Heart left ventricle (tissue), 16 donors: Measurements from ENCODE around the gene RFTN2. TPM values are rescaled to one million over a fixed set of nuclear protein-coding genes. Genes with fewer than 3 reads are reported as not detected.
A peak's percentile ranks its signal among the peaks of the same experiment; 100 is the strongest.

Experiments
- ATAC-seq, 4 donors: fragments of 200-7000 bp; cut with Tn5 transposase; one replicate each; pipeline ENCODE4 v1.9.1; 2020 to 2022; ENCODE audit warnings: moderate library complexity in 4 of 4, mild to moderate bottlenecking in 3 of 4, moderate number of reproducible peaks in 1 of 4
- DNase-seq, 5 donors: peaks; one replicate each; pipeline ENCODE4 v3.0.0-alpha.2; 2020
- H3K27ac ChIP-seq, 12 donors: fragments of 200-600 bp; sonication (generic) in 4 of 12; one replicate each; pipeline versions ENCODE4 v1.5.0 to v1.8.0; 2016 to 2022; ENCODE audit warnings: mild to moderate bottlenecking in 2 of 12
- H3K27me3 ChIP-seq, 9 donors: fragments of 200-600 bp; sonication (generic) in 2 of 9; one replicate each; pipeline versions ENCODE4 v1.5.1 to v1.8.0; 2016 to 2022; ENCODE audit warnings: mild to moderate bottlenecking in 3 of 9
- H3K36me3 ChIP-seq, 9 donors: fragments of 200-600 bp; sonication (generic) in 2 of 9; one replicate each; pipeline versions ENCODE4 v1.5.0 to v1.8.0; 2018 to 2022; ENCODE audit warnings: mild to moderate bottlenecking in 2 of 9
- H3K4me1 ChIP-seq, 12 donors: fragments of 200-600 bp; sonication (generic) in 4 of 12; one replicate each; pipeline versions ENCODE4 v1.5.0 to v1.8.0; 2016 to 2022; ENCODE audit warnings: mild to moderate bottlenecking in 3 of 12
- H3K4me3 ChIP-seq, 12 donors: fragments of 200-600 bp; sonication (generic) in 4 of 12; one replicate each; pipeline versions ENCODE4 v1.5.0 to v1.8.0; 2017 to 2022; ENCODE audit warnings: mild to moderate bottlenecking in 9 of 12, moderate library complexity in 4 of 12
- H3K9me3 ChIP-seq, 12 donors: fragments of 200-600 bp; sonication (generic) in 4 of 12; one replicate each; pipeline versions ENCODE4 v1.5.0 to v1.8.0; 2016 to 2022; ENCODE audit warnings: mild to moderate bottlenecking in 1 of 12
- POLR2A ChIP-seq, 2 donors: fragments of 450-650 bp; IDR thresholded peaks; one replicate each; pipeline ENCODE4 v1.6.1; 2017; ENCODE audit warnings: antibody characterized with exemption in 2 of 2, mild to moderate bottlenecking in 2 of 2, moderate library complexity in 2 of 2
- WGBS, 4 donors: extraction: QIAGEN DNeasy Blood & Tissue Kit in 2 of 4; methylation state at CpG; one replicate each; pipeline versions ENCODE4 v1.1.5 to v1.1.7; 2013 to 2018; 5-methylcytosine and 5-hydroxymethylcytosine counted together
- intact Hi-C, 10 donors: fragments of 100-400 bp; cut with DNase I; formaldehyde crosslinking; loops; one replicate each; pipeline versions ENCODE4 v1.11.1 to v1.14.2; 2022
- polyA plus RNA-seq, 2 donors: library from polyadenylated mRNA; stranded (reverse); fragments of 200-250 nt; gene quantifications; one replicate each; pipeline ENCODE4 v1.2.3, GENCODE V29; 2013
- total RNA-seq, 9 donors: library from RNA; depleted of rRNA in 2 of 9; stranded (reverse); fragments of >200 nt in 2 of 9; fragmentation: NEBNext Ultra II Directional in 3 of 9; extraction: Animal tissue kit (Norgen Biotek cat#: 25700) in 3 of 9; gene quantifications; one replicate each; pipeline versions ENCODE4 v1.1.0 to v1.2.4, GENCODE V29; 2016 to 2023
- TF ChIP-seq, protein P1 (sequence below), 12 donors: fragments of 200-600 bp; sonication (generic) in 4 of 12; IDR thresholded peaks; one replicate each; pipeline versions ENCODE4 v1.5.0 to v1.8.0; 2018 to 2022; ENCODE audit warnings: antibody characterized with exemption in 12 of 12, mild to moderate bottlenecking in 5 of 12
- donor health status: ischemic (EF 13 %, LVEDD 7.1; RV severe dilation, severe dysfunction).
- donor health status: healthy with polysubstance abuse.
- donor health status: DM: no; HTN: yes; CAD: no.
- donor health status: DM: no; HTN: no; CAD: no.
- donor health status: ischemic (EF 25% LVEDD 6.9; RV normal size, moderate dysfunction).
- donor health status: ischemic (EF 25% LVEDD 5.7; RV mildly dilated, moderate dysfunction).
- donor health status: healthy.
- donor health status: DM: yes; HTN: yes; CAD: no.
- donor health status: ischemic (EF 35%, LVEDD 5.7; RV mildly dilated, moderate dysfunction).
- donor health status: nonischemic (EF 11% LVEDD 7.7; RV severe dilation, severe dysfunction).
- donor health status: DM: yes; HTN: yes; CAD: no.
- donor health status: PGD.
- donor health status: ischemic (EF 29% LVEDD 5.4; RV normal size, mild dysfunction).
- donor health status: nonischemic (EF 23%, LVEDD 6.1; RV moderate dilation, normal function).

The RFTN2 gene
- total and polyA plus RNA-seq, 11 donors: 1.1 to 10.1 (median 5.0) TPM

DNA sequence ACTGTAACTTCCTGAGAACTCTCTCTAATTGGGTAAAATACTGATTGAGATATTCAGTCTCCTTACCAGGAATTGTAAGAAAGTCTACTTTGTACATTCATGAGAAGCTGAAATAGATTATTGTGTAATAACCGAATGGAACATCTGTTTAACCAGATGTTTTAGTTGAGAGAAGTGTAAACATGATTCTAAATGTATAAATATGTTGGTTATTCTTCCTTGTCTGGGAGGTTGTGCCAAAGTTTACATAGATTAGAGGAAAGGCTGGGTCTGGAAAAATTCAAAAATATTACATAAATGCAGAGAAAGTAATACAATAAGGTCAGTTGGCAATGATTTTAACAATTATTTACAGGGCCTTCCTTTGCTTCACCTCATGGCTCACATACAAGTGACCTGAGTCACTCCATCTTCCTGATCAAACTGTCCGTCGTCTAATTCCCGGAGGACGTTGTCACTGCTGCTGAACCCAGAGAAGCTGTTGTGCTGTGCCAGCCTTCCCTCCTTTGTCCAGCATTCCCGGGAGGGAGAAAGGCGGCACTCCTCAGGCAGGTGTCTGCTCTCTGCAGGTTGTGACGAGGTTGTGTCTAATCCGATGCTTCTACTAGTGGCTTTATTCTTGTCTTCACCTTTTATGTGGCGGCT, 103.6 kb downstream of the RFTN2 start:
- Histone ChIP-seq H3K4me3 (no peak overlapping the region), H3K27me3 (no peaks in the 10 kb centered on the region), H3K36me3 (peaks cover 0 to 16% (median 0%) of the 10 kb centered on the region in 9 donors), H3K27ac (peak overlapping the region in 4 of 12 donors; percentile 9 to 50 (median 20)), H3K4me1 (peaks cover 0 to 9% (median 2%) of the 10 kb centered on the region in 12 donors), H3K9me3 (peaks cover 0 to 13% (median 2%) of the 10 kb centered on the region in 12 donors)
- intact Hi-C loops: no loop called here
- WGBS, 4 donors: 59 to 69% (median 63%) methylated on average over 10 of the region's 10 CpGs
- peak in 1 of 4 donors; percentile 29 for ATAC-seq
- no peak for TF ChIP-seq POLR2A (IDR thresholded peaks at IDR 0.05)
- TF ChIP-seq, protein P1, sequence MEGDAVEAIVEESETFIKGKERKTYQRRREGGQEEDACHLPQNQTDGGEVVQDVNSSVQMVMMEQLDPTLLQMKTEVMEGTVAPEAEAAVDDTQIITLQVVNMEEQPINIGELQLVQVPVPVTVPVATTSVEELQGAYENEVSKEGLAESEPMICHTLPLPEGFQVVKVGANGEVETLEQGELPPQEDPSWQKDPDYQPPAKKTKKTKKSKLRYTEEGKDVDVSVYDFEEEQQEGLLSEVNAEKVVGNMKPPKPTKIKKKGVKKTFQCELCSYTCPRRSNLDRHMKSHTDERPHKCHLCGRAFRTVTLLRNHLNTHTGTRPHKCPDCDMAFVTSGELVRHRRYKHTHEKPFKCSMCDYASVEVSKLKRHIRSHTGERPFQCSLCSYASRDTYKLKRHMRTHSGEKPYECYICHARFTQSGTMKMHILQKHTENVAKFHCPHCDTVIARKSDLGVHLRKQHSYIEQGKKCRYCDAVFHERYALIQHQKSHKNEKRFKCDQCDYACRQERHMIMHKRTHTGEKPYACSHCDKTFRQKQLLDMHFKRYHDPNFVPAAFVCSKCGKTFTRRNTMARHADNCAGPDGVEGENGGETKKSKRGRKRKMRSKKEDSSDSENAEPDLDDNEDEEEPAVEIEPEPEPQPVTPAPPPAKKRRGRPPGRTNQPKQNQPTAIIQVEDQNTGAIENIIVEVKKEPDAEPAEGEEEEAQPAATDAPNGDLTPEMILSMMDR (IDR thresholded peaks at IDR 0.05): no peak
- no peak for DNase-seq

GRCh38 chr2:197560146-197560665, 115.2 kb downstream of the RFTN2 start:
- peaks cover 0 to 8% (median 0%) of the 10 kb centered on the region in 12 donors for H3K9me3 ChIP-seq
- H3K27me3 ChIP-seq: no peaks in the 10 kb centered on the region
- DNase-seq (no peak), ATAC-seq (no peak)
- peaks cover 0 to 17% (median 6%) of the 10 kb centered on the region in 12 donors for H3K4me1 ChIP-seq
- TF ChIP-seq, protein P1 (IDR thresholded peaks at IDR 0.05): no peak
- no peak for TF ChIP-seq POLR2A (IDR thresholded peaks at IDR 0.05)
- H3K4me3 ChIP-seq: no peak overlapping the region
- no peak overlapping the region for H3K27ac ChIP-seq
- intact Hi-C loops: no loop called here
- H3K36me3 ChIP-seq: peaks cover 0 to 39% (median 10%) of the 10 kb centered on the region in 9 donors
- 84 to 92% (median 91%) methylated on average over 9 of the region's 9 CpGs for WGBS, 4 donors

- Histone ChIP-seq H3K4me3 (no peak overlapping the region), H3K27ac (no peak overlapping the region), H3K27me3 (no peaks in the 10 kb centered on the region), H3K9me3 (peaks cover 0 to 8% (median 0%) of the 10 kb centered on the region in 12 donors), H3K36me3 (peaks cover 0 to 44% (median 15%) of the 10 kb centered on the region in 9 donors), H3K4me1 (peaks cover 0 to 18% (median 6%) of the 10 kb centered on the region in 12 donors)
- DNase-seq (no peak), ATAC-seq (no peak)
- intact Hi-C loops: no loop called here
- TF ChIP-seq, protein P1 (IDR thresholded peaks at IDR 0.05): no peak
- no peak for TF ChIP-seq POLR2A (IDR thresholded peaks at IDR 0.05)
- 92 to 97% (median 96%) methylated on average over 5 of the region's 5 CpGs for WGBS, 4 donors
Observed at GRCh38 chr2:197559681-197560080, 115.7 kb downstream of the RFTN2 start.

- DNase-seq (no peak), ATAC-seq (no peak)
- peaks cover 0 to 57% (median 28%) of the 10 kb centered on the region in 9 donors for H3K36me3 ChIP-seq
- peaks cover 0 to under 1% (median 0%) of the 10 kb centered on the region in 12 donors for H3K9me3 ChIP-seq
- WGBS, 4 donors: 96 to 98% (median 97%) methylated on average over 3 of the region's 3 CpGs
- H3K27me3 ChIP-seq: no peaks in the 10 kb centered on the region
- no peak for TF ChIP-seq POLR2A (IDR thresholded peaks at IDR 0.05)
- TF ChIP-seq, protein P1 (IDR thresholded peaks at IDR 0.05): no peak
- H3K27ac ChIP-seq: no peak overlapping the region
- peaks cover 0 to 18% (median 6%) of the 10 kb centered on the region in 12 donors for H3K4me1 ChIP-seq
- no peak overlapping the region for H3K4me3 ChIP-seq
- intact Hi-C loops: no loop called here
Observed at GRCh38 chr2:197558393-197558792, 117.0 kb downstream of the RFTN2 start.
